Heart left ventricle (tissue), 13 donors: ENCODE measurements around the gene CACNA1G.

ENCODE experiments used
- POLR2A ChIP-seq, 2 donors: fragments of 450-650 bp; IDR thresholded peaks; one replicate each; pipeline ENCODE4 v1.6.1; 2017; ENCODE audit warnings: antibody characterized with exemption in 2 of 2, mild to moderate bottlenecking in 2 of 2, moderate library complexity in 2 of 2
- TF ChIP-seq, protein P1 (sequence below), 12 donors: fragments of 200-600 bp; sonication (generic) in 4 of 12; IDR thresholded peaks; one replicate each; pipeline versions ENCODE4 v1.5.0 to v1.8.0; 2018 to 2022; ENCODE audit warnings: antibody characterized with exemption in 12 of 12, mild to moderate bottlenecking in 5 of 12
- donor health status: ischemic (EF 13 %, LVEDD 7.1; RV severe dilation, severe dysfunction).
- donor health status: DM: no; HTN: yes; CAD: no.
- donor health status: DM: no; HTN: no; CAD: no.
- donor health status: ischemic (EF 25% LVEDD 6.9; RV normal size, moderate dysfunction).
- donor health status: ischemic (EF 25% LVEDD 5.7; RV mildly dilated, moderate dysfunction).
- donor health status: ischemic (EF 35%, LVEDD 5.7; RV mildly dilated, moderate dysfunction).
- donor health status: nonischemic (EF 11% LVEDD 7.7; RV severe dilation, severe dysfunction).
- donor health status: DM: yes; HTN: yes; CAD: no.
- donor health status: PGD.
- donor health status: ischemic (EF 29% LVEDD 5.4; RV normal size, mild dysfunction).
- donor health status: nonischemic (EF 23%, LVEDD 6.1; RV moderate dilation, normal function).

DNA sequence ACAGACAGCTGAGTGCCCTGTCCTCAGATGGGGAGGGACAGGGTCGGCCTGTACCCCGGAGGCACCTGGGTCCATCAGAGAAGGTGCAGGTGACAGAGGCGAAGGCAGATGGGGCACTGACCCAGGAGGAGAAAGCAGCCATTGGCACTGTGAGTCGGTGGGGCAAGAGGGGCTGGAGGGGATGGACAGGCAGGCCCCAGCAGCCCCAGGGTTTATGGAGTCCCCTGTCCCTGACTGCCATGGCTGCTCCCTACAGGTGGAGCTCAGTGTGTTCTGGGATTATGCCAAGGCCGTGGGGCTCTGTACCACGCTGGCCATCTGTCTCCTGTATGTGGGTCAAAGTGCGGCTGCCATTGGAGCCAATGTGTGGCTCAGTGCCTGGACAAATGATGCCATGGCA, 115.1 kb downstream of the CACNA1G start:
- TF ChIP-seq POLR2A (IDR thresholded peaks at IDR 0.05): no peak
- TF ChIP-seq, protein P1, sequence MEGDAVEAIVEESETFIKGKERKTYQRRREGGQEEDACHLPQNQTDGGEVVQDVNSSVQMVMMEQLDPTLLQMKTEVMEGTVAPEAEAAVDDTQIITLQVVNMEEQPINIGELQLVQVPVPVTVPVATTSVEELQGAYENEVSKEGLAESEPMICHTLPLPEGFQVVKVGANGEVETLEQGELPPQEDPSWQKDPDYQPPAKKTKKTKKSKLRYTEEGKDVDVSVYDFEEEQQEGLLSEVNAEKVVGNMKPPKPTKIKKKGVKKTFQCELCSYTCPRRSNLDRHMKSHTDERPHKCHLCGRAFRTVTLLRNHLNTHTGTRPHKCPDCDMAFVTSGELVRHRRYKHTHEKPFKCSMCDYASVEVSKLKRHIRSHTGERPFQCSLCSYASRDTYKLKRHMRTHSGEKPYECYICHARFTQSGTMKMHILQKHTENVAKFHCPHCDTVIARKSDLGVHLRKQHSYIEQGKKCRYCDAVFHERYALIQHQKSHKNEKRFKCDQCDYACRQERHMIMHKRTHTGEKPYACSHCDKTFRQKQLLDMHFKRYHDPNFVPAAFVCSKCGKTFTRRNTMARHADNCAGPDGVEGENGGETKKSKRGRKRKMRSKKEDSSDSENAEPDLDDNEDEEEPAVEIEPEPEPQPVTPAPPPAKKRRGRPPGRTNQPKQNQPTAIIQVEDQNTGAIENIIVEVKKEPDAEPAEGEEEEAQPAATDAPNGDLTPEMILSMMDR (IDR thresholded peaks at IDR 0.05): no peak
